ENCODE measurements around the gene PLA2G4A.

The PLA2G4A gene

DNA sequence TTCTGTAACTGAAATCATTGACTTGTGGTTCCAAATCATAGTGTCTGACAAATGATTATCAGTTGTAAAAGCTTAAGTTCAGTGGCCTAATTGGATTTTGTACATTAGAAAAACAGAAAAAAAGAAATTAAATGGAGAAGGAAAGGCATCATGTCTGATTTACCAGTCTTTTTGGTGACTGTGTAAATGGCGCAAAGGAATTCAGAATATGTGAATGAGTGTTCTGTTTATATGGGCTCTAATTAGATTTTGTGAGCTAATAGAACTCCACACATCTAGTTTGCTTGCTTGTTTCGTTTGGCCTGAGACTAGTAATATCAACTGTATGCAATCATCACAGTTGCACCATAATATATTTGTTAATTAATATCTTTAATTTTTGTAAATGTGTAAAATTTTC is 151.7 kb downstream of the PLA2G4A start:
- no peak for DNase-seq

DNA sequence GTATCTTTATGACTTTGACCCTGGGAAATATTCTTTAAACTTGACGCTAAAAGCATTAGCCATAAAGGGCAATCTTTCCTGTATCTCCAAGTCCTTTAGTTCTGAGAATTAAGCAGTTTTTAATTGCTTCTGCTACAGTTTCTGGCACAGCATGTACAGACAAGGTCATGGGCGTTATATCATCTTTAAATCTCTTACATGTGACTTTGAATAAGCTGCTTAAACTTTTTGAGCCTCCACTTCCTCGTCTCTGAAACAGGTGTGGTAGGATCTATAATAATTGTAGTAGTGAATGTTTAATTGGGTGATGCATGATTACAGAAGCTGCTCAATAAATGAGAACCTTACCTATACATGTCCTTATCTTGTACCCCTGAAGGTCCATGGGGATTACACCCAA is 153.4 kb downstream of the PLA2G4A start:
- DNase-seq: no peak

- DNase-seq: no peak
These were observed 154.6 kb downstream of the PLA2G4A start for GRCh38 chr1:186983327-186983726.

DNA sequence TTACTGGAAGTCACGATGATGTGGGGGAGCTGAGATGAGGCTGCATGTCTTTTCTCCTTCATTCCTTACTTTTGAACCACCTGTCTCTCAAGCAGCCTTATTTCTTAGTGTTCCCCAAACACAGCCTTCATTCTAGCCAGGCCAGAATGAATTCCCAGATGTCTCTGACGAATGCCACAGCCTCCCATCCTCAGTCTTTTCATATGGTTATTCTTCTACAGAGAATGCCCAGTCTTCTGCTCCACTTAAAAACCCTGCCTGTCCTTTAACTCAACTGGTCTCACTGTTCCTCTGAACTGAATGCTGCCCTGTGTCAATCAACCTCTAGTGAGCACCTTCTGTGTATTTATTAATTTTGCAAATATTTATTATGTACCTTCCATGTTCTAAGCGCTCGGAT is 156.2 kb downstream of the PLA2G4A start:
- DNase-seq: no peak

GRCh38 chr1:186985889-186986491 is 157.2 kb downstream of the PLA2G4A start:
- DNase-seq: peak; percentile 48

- DNase-seq: no peak
These were observed 158.3 kb downstream of the PLA2G4A start for GRCh38 chr1:186987065-186987464.

- DNase-seq: no peak
These were observed 159.0 kb downstream of the PLA2G4A start for GRCh38 chr1:186987769-186988168.

DNA sequence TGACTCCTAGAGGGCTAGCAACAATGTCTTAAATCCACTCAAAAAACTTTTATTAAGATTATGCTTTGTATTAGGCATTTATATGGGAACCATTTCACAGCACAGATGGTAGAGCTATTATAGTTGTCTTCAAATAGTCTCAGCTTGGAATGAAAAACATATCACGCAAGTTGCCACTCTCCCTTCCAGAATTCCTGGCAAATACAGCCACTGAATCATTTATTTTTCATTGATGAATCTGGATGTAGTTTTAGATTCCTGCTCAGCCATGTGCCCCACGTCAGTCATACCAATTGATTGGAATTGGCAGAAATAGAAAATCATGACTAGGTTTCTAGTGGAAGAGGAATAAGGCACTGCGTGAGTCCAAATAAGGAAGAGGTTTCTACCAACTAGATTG is 165.2 kb downstream of the PLA2G4A start:
- no peak for DNase-seq

DNA sequence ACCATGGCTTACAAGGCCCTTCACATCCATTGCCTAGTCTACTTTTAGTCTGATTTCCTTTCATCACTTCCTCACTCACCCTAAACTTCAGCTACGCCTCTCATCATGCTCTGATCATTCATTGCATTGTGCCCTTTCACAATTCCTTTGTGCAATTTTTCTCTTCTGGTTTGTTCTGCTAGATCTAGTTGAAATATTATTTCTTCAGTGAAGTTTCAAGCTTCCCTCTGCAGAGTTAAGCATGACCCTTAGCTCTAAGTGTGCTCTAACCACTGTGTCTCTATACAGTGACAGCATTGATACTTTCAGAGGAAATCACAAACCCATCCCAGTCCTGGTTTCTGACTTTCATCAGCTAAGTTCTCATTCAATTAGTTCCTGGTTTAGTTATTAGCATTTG is 166.1 kb downstream of the PLA2G4A start:
- DNase-seq: no peak

- DNase-seq: no peak
These were observed 168.1 kb downstream of the PLA2G4A start for GRCh38 chr1:186996816-186997215.

DNA sequence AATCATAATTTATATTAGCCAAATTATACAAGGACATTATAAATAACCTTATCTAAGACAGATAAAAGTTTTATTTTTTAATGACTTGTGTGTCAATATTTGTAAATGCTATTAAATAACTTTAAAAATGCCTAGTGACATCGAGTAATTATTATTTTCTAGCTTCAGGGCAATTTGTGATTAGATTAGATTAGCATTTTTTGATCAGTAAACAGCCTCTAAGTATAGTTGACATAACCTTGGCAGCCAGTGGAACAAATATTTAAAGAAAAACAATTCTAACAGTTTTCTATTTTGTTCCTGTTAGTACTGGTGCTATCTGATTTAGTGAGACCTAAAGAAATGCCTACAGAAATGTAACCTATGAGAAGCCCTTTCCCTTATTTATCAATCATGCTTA is 169.1 kb downstream of the PLA2G4A start:
- DNase-seq: no peak

DNA sequence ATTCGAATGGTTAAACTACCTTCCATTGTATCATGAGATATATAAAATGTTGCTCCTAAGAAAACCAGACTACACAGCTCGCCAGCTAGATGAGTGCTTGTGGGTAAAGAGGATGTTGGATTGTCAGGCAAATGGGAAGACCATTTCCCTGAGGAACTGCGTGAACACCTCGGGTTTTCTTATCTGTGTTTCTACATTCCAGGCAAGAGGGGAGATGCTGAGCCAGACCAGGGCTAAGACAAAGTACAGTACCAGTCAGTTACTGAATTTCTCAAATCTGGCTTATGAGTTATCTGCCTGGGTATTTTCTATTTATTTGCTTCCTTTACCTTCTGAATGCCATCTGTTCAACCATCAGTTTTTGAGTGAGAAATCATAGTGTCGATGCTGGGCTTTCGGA is 170.8 kb downstream of the PLA2G4A start:
- no peak for DNase-seq

DNA sequence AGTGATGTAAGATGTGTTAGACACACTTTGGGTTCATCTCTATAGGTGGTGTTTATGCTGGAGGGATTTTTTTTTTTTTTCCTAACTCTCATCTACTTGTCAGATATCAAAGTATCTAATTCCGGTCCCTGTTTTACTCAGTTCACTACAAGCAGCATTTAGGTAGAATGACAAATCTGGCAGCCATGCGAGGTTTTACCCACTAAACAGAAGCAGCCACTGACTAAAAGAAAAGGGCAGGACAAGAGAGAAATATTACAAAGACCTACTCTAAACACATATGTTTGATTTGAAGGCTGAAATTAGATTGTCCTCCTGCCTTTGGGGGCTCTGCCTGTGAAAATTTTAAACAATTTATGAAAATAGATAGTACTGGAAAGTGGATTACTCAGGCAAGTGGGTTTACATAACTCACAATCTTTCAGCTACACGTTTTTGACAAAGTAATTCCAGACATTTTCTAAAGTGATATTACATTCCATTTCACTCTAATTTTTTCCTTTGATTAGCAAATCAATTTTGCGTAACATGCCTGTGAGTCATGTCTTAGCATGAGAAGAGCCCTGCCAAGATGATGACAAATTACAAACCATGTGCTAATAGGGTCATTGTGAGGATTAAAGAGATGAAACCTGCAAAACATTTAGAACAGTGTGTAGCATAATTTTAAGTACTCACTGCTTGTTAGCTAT is 172.6 kb downstream of the PLA2G4A start:
- DNase-seq: no peak

- no peak for DNase-seq
These were observed 174.6 kb downstream of the PLA2G4A start for GRCh38 chr1:187003353-187003752.

DNA sequence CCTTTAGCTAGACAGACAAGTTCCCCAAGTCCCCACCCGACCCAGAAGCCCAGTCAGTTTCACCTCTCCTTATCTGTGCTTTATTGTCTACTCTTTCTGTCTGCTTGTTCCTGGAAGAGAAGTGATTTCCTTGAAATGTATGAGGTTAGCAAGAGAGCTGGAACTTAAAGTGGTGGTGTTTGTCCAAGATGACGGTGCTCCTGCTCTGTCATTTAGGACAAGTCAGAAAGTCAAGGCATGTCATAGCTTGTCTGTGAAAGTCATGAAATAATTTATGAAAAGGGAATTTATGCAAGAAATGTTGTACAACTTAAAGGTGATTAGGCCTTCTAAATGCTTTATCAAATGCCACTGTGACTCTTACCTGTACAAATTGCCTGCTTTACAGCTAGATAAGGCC is 178.1 kb downstream of the PLA2G4A start:
- no peak for DNase-seq

- no peak for DNase-seq
These were observed 180.6 kb downstream of the PLA2G4A start for GRCh38 chr1:187009320-187009719.

DNA sequence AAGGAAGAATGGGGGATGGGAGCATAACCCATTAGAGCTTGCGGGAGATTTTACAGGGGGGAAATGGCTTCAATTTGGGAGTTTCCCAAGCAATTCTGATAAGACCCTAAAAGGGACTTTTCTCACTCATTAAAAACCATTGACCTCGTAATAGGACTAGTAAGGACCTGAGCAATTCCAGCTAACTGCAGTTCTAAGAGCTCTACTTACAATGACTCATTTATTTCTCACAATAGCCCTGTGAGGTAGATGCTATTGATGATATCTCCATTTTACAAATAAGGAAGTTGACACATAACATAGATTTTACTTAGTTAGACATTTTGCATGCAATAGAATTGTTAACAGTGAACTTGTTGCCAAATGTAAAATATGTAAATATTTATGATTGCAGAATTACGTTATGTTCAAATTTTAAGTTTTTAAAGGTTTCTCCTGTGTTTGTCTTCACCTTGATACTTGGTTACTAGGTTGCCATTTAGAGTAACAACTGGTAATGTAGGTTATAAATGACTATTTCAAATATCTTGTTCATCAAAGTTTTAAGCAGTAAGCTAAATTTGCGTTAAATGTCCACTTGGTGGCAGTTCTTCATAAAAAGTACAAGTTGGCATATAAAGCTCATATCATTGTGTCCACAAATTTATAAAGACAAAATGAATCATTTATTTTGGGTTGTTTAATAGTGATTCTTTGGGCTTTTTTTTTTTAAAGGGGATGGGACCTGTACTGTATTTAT is 182.0 kb downstream of the PLA2G4A start:
- no peak for DNase-seq

GRCh38 chr1:187013582-187014200 is 184.9 kb downstream of the PLA2G4A start:
- DNase-seq: no peak

DNA sequence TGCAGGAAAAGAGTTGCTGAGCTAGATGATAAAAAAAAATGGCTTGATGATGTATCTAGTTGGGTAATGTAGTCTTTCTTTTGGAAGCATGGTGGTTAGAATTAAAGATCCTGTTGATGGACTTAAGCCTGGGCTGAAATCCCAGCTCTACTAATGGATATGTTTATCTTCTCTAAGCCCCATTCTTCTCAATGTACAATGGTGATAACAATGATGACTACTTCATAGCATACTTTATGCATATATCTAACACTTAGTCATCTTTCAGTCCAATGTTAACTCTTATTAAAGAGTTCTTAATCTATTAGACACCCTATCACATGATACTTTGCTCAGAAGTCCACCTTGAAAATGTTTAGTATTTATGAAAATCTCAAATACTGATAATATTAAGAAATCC is 189.5 kb downstream of the PLA2G4A start:
- no peak for DNase-seq

- DNase-seq: no peak
These were observed 198.5 kb downstream of the PLA2G4A start for GRCh38 chr1:187027253-187027652.

DNA sequence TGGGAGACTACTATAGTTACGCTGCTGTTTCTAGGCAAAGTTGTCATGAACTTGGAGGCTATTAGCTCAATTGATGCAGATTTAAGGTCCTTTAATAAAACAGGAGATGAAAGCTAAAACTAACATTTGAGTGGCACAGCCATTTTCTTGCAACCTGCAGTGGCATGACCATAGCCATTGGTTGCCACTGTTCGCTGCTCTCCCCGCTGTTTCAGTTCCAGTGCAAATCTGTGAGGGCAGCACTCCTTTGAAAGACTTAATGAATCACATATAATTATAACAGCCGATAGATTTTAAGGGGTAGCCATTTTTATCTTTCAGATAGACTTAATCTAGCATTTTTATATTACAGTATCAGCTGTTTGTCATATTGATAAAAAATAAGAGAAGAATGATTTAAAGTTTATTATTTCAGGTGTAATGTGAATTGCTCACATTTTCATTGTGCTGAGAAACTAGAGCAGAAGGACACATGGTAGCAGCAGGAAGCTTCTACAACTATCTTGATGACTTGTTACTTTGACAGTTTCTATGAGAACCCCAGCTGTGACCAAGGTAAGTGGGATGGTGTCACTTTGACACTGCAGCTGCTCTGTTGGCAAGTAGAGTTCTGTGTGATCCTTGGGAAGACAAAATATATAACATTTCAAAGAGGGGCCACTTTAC is 203.7 kb downstream of the PLA2G4A start:
- no peak for DNase-seq

- DNase-seq: no peak
These were observed 204.4 kb downstream of the PLA2G4A start for GRCh38 chr1:187032982-187033692.

All from CD4-positive, alpha-beta T cell treated with Interleukin-21 for 1 hour (primary cell).